ENCODE data around the gene SYT11.

The SYT11 gene

GRCh38 chr1:155859234-155859829, at the start of gene SYT11 (continued):
- no peak for TF ChIP-seq PRDM4 (tag by site-specific recombination; IDR thresholded peaks at IDR 0.05)
- peak; percentile 82 for TF ChIP-seq SCRT2 (tag by site-specific recombination; IDR thresholded peaks at IDR 0.05)
- TF ChIP-seq GLIS1 (tag by site-specific recombination; IDR thresholded peaks at IDR 0.05) = peak; percentile 13; the same call in 1 of the 2 replicates
- no peak for TF ChIP-seq ZNF138 (tag by site-specific recombination; IDR thresholded peaks at IDR 0.05; ENCODE audit: borderline replicate concordance)
- TF ChIP-seq ZNF654 (tag by site-specific recombination; IDR thresholded peaks at IDR 0.05; ENCODE audit: low read depth) = no peak
- no peak for TF ChIP-seq KLF1 (tag by site-specific recombination; IDR thresholded peaks at IDR 0.05)
- TF ChIP-seq ZBTB26 (tag by site-specific recombination; optimal IDR thresholded peaks at IDR 0.05) = no peak
- no peak for TF ChIP-seq BCL6B (tag by site-specific recombination; IDR thresholded peaks at IDR 0.05)
- TF ChIP-seq SP3 (tag by site-specific recombination; IDR thresholded peaks at IDR 0.05) = peak; percentile 81
- no peak for TF ChIP-seq HIC1 (tag by site-specific recombination; IDR thresholded peaks at IDR 0.05)
- TF ChIP-seq KLF10 (tag by site-specific recombination; IDR thresholded peaks at IDR 0.05) = no peak

- ChIA-PET POLR2A (no interaction called here), CTCF (interaction anchor here (0.9 kb wide), 1 partner anchor 715 kb away, joined by 3 read pairs; no protein-coding TSS in a partner anchor)
- H3K9me3 ChIP-seq (ENCODE audit: control insufficient read depth, insufficient read depth, low read depth, low read length) = no peaks in the 10 kb centered on the region
- H3K4me3 ChIP-seq (ENCODE audit: low read depth, low read length) = no peak overlapping the region
- H3K27ac ChIP-seq (ENCODE audit: extremely low read depth, low read depth, low read length) = no peak overlapping the region
- no peaks in the 10 kb centered on the region for H3K4me1 ChIP-seq (ENCODE audit: control insufficient read depth, insufficient read depth, low read length)
- H3K36me3 ChIP-seq (ENCODE audit: control insufficient read depth in 2 of 2, insufficient read depth in 1 of 2, low read length in 2 of 2) = peaks cover 50 to 71% of the 10 kb centered on the region in 2 experiments
- TF ChIP-seq ZNF202 (tag by site-specific recombination; IDR thresholded peaks at IDR 0.05; ENCODE audit: borderline replicate concordance) = no peak
- TF ChIP-seq ZNF366 (tag by site-specific recombination; conservative IDR thresholded peaks at IDR 0.05) = no peak
These were observed 46.5 kb upstream of the SYT11 start for GRCh38 chr1:155812878-155813277.

- no peak overlapping the region for H3K4me3 ChIP-seq (ENCODE audit: low read depth, low read length)
- TF ChIP-seq PRDM4 (tag by site-specific recombination; IDR thresholded peaks at IDR 0.05) = no peak
- peak; percentile 97 for TF ChIP-seq PRDM1 (tag by site-specific recombination; IDR thresholded peaks at IDR 0.05)
- ChIA-PET POLR2A (no interaction called here), CTCF (interaction anchor here (0.9 kb wide), 1 partner anchor 714 kb away, joined by 3 read pairs; no protein-coding TSS in a partner anchor)
- H3K36me3 ChIP-seq (ENCODE audit: control insufficient read depth in 2 of 2, insufficient read depth in 1 of 2, low read length in 2 of 2) = peaks cover 57 to 71% of the 10 kb centered on the region in 2 experiments
- H3K9me3 ChIP-seq (ENCODE audit: control insufficient read depth, insufficient read depth, low read depth, low read length) = no peaks in the 10 kb centered on the region
- H3K27ac ChIP-seq (ENCODE audit: extremely low read depth, low read depth, low read length) = no peak overlapping the region
- H3K4me1 ChIP-seq (ENCODE audit: control insufficient read depth, insufficient read depth, low read length) = no peaks in the 10 kb centered on the region
These were observed 45.7 kb upstream of the SYT11 start for GRCh38 chr1:155813672-155814071.

All from HEK293 (cell line).